ENCODE data around the gene HNF4A.

DNA sequence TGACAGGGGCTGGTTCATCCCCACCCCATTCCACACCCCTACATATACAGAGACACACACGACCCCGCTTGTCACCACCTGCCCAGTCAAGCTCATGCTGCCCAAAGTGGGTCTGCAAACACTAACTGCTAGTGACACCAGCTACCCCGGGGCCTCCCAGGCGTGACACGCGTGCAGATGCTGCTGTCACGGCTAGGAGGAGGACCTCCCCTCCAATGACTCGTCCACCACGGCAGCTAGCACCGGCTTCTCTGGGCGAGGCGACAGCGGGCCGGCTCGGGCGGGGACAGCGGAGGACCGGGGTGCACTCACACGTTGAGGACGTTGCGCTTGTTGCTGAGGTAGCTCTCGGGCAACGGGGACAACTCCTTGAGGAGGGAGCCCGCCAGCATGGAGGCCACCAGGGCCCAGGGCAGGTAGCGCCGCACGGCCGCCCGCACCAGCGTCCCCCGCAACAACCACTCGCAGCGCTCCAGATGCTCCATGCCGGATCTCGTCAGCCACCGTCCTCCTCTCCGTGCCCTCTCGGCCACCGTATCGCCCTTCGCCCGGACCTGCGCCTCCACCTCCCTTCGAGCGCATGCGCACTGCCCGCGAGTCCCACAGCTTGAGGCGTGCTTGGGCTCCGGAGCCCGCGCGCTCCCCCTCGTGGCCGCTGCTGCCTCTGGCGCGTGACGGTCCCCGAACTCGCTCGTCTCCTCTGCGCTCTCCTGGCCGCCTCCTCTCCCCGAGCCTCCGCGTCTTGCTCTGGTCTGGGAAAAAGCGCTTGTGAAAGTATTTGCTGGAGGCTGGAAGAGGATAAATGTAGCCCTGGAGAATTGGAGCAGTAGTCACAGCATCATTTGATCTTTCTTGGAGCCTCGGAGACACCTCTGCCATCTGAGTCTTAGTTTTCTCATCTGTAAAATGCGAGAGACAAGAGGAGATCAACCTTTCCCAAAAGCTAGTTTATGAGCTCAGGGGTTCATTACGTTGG, 44.5 kb upstream of the HNF4A start, which contains the start of gene FITM2:
- TF ChIP-seq, protein P1, sequence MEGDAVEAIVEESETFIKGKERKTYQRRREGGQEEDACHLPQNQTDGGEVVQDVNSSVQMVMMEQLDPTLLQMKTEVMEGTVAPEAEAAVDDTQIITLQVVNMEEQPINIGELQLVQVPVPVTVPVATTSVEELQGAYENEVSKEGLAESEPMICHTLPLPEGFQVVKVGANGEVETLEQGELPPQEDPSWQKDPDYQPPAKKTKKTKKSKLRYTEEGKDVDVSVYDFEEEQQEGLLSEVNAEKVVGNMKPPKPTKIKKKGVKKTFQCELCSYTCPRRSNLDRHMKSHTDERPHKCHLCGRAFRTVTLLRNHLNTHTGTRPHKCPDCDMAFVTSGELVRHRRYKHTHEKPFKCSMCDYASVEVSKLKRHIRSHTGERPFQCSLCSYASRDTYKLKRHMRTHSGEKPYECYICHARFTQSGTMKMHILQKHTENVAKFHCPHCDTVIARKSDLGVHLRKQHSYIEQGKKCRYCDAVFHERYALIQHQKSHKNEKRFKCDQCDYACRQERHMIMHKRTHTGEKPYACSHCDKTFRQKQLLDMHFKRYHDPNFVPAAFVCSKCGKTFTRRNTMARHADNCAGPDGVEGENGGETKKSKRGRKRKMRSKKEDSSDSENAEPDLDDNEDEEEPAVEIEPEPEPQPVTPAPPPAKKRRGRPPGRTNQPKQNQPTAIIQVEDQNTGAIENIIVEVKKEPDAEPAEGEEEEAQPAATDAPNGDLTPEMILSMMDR (IDR thresholded peaks at IDR 0.05) = peak; percentile 89 to 97
- no peak for TF ChIP-seq POLR2A (IDR thresholded peaks at IDR 0.05)
